Measurements from ENCODE around the gene SLC7A6.
"Not testable (repeated sequence)": the region's sequence is repeated elsewhere in the genome, so short reads cannot be mapped to it uniquely, and the experiment has no call there.

Gene SLC7A6

GRCh38 chr16:68283801-68284598 lies 19.7 kb downstream of the SLC7A6 start:
- DNase-seq (ENCODE audit: low spot score): no peak

- DNase-seq (ENCODE audit: low spot score): no peak
Measured at GRCh38 chr16:68284847-68285246, 20.5 kb downstream of the SLC7A6 start.

DNA sequence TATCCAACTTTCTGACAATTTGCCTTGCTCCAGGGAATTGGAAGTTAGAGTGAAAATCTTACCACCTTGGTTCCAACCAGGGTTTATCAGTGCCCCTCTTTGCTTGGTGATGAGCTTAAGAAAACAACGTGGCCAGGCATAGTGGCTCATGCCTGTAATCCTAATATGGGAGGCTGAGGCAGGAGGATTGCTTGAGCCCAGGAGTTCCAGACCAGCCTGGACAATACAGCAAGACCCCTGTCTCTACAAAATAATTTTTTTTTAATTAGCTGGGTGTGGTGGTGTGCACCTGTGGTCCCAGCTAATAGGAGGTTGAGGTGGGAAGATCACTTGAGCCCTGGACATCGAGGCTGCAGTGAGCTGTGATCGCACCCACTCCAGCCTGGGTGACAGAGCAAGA lies 21.4 kb downstream of the SLC7A6 start:
- DNase-seq (ENCODE audit: low spot score): no peak

GRCh38 chr16:68286153-68287074 lies 22.1 kb downstream of the SLC7A6 start:
- no peak for DNase-seq (ENCODE audit: low spot score)

- DNase-seq (ENCODE audit: low spot score): no peak
Measured at GRCh38 chr16:68287276-68288251, 23.2 kb downstream of the SLC7A6 start.

- DNase-seq (ENCODE audit: low spot score): no peak
Measured at GRCh38 chr16:68288252-68288650, 23.9 kb downstream of the SLC7A6 start.

GRCh38 chr16:68288796-68289195 lies 24.5 kb downstream of the SLC7A6 start:
- not testable (repeated sequence) for DNase-seq (ENCODE audit: low spot score)

GRCh38 chr16:68289202-68289601 lies 24.9 kb downstream of the SLC7A6 start:
- no peak for DNase-seq (ENCODE audit: low spot score)

DNA sequence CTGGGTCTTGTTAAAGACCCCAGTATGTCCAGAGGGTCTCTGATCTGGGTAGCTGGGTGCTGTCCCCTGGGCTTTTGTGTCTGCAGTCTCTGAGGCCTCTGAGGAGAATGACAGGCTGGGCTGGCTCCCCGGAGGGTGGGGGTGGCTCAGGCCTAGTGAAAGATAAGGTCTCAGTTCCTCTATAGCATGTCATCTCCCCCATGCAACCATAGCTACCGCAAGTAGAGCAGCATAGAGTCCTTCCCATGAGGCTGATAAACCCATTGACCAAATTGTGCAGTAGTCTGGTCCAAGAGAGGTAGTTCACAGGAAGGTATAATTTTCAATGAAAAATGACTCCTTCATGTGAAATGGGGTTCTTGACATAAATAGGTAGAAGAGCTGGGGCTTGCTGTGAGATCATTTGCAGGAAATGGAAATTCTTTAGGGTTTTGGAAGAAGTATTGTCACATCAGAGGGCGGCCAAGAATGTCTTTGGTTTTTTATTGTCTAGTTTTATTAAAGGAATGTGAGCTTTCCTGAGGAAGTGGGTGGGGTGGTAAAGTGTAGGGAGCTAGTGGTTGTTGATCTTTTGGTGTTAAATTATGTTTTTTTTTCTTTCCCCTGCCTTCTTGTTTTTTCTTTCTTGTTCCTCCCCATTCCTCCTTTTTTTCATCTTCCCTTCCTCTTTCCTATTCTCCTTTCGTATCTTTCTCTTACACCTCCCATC lies 25.4 kb downstream of the SLC7A6 start:
- no peak for DNase-seq (ENCODE audit: low spot score)

- no peak for DNase-seq (ENCODE audit: low spot score)
Measured at GRCh38 chr16:68290450-68290849, 26.1 kb downstream of the SLC7A6 start.

DNA sequence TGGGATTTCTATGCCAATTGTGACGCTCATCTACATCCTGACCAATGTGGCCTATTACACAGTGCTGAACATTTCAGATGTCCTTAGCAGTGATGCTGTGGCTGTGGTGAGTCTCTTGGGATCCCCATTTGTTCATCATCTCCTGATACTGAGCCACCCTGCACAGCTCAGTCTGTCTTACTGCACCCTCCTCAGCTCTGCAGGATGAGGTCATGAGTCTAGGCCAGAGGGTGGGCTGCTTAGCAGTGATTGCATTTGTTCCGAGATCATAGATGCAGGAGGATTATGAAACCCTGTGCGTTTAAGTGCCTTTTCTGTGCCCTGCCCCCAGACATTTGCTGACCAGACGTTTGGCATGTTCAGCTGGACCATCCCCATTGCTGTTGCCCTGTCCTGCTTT lies 26.9 kb downstream of the SLC7A6 start:
- no peak for DNase-seq (ENCODE audit: low spot score)

- DNase-seq (ENCODE audit: low spot score): no peak
Measured at GRCh38 chr16:68292425-68292824, 28.1 kb downstream of the SLC7A6 start.

- DNase-seq (ENCODE audit: low spot score): no peak
Measured at GRCh38 chr16:68296291-68296690, 32.0 kb downstream of the SLC7A6 start.

DNA sequence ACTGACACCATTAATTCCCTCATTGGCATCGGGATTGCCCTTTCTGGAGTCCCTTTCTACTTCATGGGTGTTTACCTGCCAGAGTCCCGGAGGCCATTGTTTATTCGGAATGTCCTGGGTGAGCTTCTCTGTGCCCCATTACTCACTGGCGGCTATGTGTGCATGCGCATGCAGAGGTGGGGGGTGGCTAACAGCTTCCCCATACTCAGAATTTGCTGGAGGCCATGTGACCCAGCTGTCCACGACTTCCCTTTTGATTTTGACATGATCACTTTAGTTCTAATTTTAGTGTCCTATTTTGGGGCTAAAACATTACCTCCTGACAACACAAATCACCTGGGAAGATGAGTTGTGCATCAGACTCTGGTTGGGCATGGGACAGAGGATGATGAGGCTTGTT lies 32.4 kb downstream of the SLC7A6 start:
- no peak for DNase-seq (ENCODE audit: low spot score)

DNA sequence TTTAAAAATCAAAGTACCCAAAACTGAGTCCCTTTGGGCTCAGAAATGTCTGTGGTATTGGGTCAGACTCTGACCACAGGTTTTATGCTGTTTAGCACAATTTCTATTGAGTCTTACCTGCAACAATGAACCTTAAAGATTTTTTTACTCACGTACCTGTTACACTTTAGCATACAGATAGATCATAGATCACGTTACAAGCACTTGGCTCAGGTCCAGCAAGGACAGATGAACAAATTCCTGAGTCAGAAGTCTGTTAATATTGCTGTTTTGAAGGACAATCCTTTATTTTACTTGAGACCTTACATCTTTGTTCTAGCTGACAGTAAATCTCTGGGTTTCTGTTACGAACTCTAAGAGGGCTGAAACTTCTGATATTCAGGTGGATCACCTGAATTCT lies 33.6 kb downstream of the SLC7A6 start:
- no peak for DNase-seq (ENCODE audit: low spot score)

GRCh38 chr16:68298312-68298711 lies 34.0 kb downstream of the SLC7A6 start:
- no peak for DNase-seq (ENCODE audit: low spot score)

- DNase-seq (ENCODE audit: low spot score): no peak
Measured at GRCh38 chr16:68298907-68299561, 34.7 kb downstream of the SLC7A6 start.

- no peak for DNase-seq (ENCODE audit: low spot score)
Measured at GRCh38 chr16:68299571-68300453, 35.5 kb downstream of the SLC7A6 start.

GRCh38 chr16:68300734-68301459 lies 36.6 kb downstream of the SLC7A6 start:
- DNase-seq (ENCODE audit: low spot score): no peak
